ENCODE results near the gene ADK. TPM values are rescaled to one million over a fixed set of nuclear protein-coding genes. Genes with fewer than 3 reads are reported as not detected.

The ADK gene
- total and polyA plus RNA-seq, 10 donors, result 11.1 to 40.5 (median 32.1) TPM

DNA sequence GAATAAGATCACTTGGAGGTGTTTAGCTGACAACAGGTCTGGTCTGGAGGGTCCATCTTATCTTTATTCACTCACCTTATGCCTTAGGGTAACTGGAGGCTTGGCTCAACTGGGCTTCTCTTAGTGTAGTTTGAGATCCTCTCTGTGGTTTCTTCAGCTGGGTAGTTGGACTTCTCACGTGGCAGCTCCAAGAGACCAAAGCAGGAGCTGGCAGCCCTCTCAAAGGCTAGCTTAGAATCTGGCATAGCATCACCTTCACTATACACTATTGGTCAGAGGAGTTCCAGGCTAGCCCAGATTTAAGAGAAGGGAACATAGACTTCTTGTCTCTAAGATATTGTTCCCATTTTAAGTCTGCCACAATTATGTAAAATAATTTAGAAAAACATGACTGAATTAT, 16.4 kb downstream of the ADK start:
- Histone ChIP-seq H3K36me3 (no peaks in the 10 kb centered on the region), H3K9me3 (no peaks in the 10 kb centered on the region), H3K4me1 (peaks cover 0 to 91% (median 69%) of the 10 kb centered on the region in 6 donors), H3K4me3 (no peak overlapping the region), H3K27ac (peak overlapping the region in 7 of 8 donors; percentile 33 to 81 (median 80)), H3K27me3 (replicated peaks in 1 of 7) (no peaks in the 10 kb centered on the region)
- DNase-seq, result no peak
- 24 to 42% (median 35%) methylated on average over 1 of the region's 1 CpG for WGBS, 5 donors
- TF ChIP-seq POLR2AphosphoS5 (IDR thresholded peaks at IDR 0.05), result no peak
- TF ChIP-seq POLR2A (IDR thresholded peaks at IDR 0.05), result no peak
- TF ChIP-seq, protein P1, sequence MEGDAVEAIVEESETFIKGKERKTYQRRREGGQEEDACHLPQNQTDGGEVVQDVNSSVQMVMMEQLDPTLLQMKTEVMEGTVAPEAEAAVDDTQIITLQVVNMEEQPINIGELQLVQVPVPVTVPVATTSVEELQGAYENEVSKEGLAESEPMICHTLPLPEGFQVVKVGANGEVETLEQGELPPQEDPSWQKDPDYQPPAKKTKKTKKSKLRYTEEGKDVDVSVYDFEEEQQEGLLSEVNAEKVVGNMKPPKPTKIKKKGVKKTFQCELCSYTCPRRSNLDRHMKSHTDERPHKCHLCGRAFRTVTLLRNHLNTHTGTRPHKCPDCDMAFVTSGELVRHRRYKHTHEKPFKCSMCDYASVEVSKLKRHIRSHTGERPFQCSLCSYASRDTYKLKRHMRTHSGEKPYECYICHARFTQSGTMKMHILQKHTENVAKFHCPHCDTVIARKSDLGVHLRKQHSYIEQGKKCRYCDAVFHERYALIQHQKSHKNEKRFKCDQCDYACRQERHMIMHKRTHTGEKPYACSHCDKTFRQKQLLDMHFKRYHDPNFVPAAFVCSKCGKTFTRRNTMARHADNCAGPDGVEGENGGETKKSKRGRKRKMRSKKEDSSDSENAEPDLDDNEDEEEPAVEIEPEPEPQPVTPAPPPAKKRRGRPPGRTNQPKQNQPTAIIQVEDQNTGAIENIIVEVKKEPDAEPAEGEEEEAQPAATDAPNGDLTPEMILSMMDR (IDR thresholded peaks at IDR 0.05 in 8 of 11, conservative IDR thresholded peaks at IDR 0.05 in 3 of 11), result no peak
- intact Hi-C loops (cut with DNase I; ENCODE audit: low total_unique reads), result no loop called here

- WGBS, 5 donors, result 90 to 99% (median 93%) methylated on average over 2 of the region's 2 CpGs
- Histone ChIP-seq H3K4me1 (peaks cover 4 to 73% (median 46%) of the 10 kb centered on the region in 6 donors), H3K27me3 (replicated peaks in 1 of 7) (no peaks in the 10 kb centered on the region), H3K27ac (no peak overlapping the region), H3K36me3 (no peaks in the 10 kb centered on the region), H3K4me3 (no peak overlapping the region), H3K9me3 (no peaks in the 10 kb centered on the region)
- TF ChIP-seq POLR2AphosphoS5 (IDR thresholded peaks at IDR 0.05), result no peak
- no peak for TF ChIP-seq POLR2A (IDR thresholded peaks at IDR 0.05)
- TF ChIP-seq, protein P1 (IDR thresholded peaks at IDR 0.05 in 8 of 11, conservative IDR thresholded peaks at IDR 0.05 in 3 of 11), result no peak
- intact Hi-C loops (cut with DNase I; ENCODE audit: low total_unique reads), result no loop called here
- DNase-seq, result no peak
Measured at GRCh38 chr10:74171625-74172024, 20.6 kb downstream of the ADK start.

DNA sequence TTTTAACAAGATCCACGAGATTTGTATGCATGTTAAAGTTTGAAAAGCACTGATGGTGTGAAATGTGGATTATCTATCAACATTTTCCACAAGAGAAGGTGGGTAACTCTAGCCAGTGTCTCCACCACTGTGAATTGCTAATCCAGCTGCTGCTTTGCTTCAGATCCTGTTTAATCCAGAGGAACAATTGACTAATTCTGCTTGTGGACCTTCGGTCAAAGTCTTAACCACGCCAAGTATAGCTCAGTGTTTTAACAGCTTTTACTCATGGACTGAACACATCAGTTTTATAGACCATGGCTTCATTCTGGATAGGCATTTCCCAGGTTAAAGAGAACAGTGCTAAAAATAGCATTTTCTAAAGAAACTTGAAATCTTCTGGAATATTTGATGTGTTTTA, 23.5 kb downstream of the ADK start:
- intact Hi-C loops (cut with DNase I; ENCODE audit: low total_unique reads), result no loop called here

More for the DNA sequence above, 23.5 kb downstream of the ADK start:
- H3K36me3 ChIP-seq, result no peaks in the 10 kb centered on the region
- no peaks in the 10 kb centered on the region for H3K9me3 ChIP-seq
- H3K4me3 ChIP-seq, result no peak overlapping the region
- peak overlapping the region in 5 of 8 donors; percentile 16 to 92 (median 40) for H3K27ac ChIP-seq
- no peak for DNase-seq
- H3K27me3 ChIP-seq (replicated peaks in 1 of 7), result no peaks in the 10 kb centered on the region
- WGBS, 5 donors, result 56 to 83% (median 71%) methylated on average over 3 of the region's 3 CpGs
- peaks cover 14 to 73% (median 41%) of the 10 kb centered on the region in 6 donors for H3K4me1 ChIP-seq
- no peak for TF ChIP-seq POLR2AphosphoS5 (IDR thresholded peaks at IDR 0.05)
- TF ChIP-seq, protein P1 (IDR thresholded peaks at IDR 0.05 in 8 of 11, conservative IDR thresholded peaks at IDR 0.05 in 3 of 11), result no peak
- no peak for TF ChIP-seq POLR2A (IDR thresholded peaks at IDR 0.05)
